Peyer's patch (tissue), 4 donors: ENCODE results near the gene CTBP2.

Experiments
- CTCF ChIP-seq, 6 experiments: fragments of 450-650 bp in 4 of 6; fragments of 200-600 bp in 2 of 6; sonication (generic) in 1 of 6; IDR thresholded peaks; one replicate each; pipeline ENCODE4 v1.5.1; 2017 to 2019; ENCODE audit warnings: antibody characterized with exemption in 6 of 6, mild to moderate bottlenecking in 3 of 6, moderate library complexity in 1 of 6
- POLR2A ChIP-seq, 2 donors: fragments of 450-650 bp; IDR thresholded peaks; one replicate each; pipeline ENCODE4 v1.5.1; 2017; ENCODE audit warnings: antibody characterized with exemption in 2 of 2, mild to moderate bottlenecking in 2 of 2, moderate library complexity in 2 of 2

- TF ChIP-seq CTCF (IDR thresholded peaks at IDR 0.05), result no peak
- TF ChIP-seq POLR2A (IDR thresholded peaks at IDR 0.05), result no peak
Measured at GRCh38 chr10:125116041-125116649, 44.2 kb downstream of the CTBP2 start.
